ENCODE measurements around the gene LAMTOR4.
"Not testable (repeated sequence)": the region's sequence is repeated elsewhere in the genome, so short reads cannot be mapped to it uniquely, and the experiment has no call there.

LAMTOR4 gene

GRCh38 chr7:100171087-100171681 lies 22.5 kb downstream of the LAMTOR4 start:
- no peak for DNase-seq (ENCODE audit: low read depth in 2 of 2)

GRCh38 chr7:100171840-100172239 lies 23.1 kb downstream of the LAMTOR4 start:
- DNase-seq (ENCODE audit: low read depth in 2 of 2): no peak

- DNase-seq (ENCODE audit: low read depth in 2 of 2): no peak
These were observed 25.2 kb downstream of the LAMTOR4 start for GRCh38 chr7:100173806-100174495.

- DNase-seq (ENCODE audit: low read depth in 2 of 2): no peak
These were observed 25.9 kb downstream of the LAMTOR4 start for GRCh38 chr7:100174582-100174981.

- DNase-seq (ENCODE audit: low read depth in 2 of 2): no peak
These were observed 26.7 kb downstream of the LAMTOR4 start for GRCh38 chr7:100175296-100175935.

GRCh38 chr7:100176096-100177044 lies 27.7 kb downstream of the LAMTOR4 start:
- no peak for DNase-seq (ENCODE audit: low read depth in 2 of 2)

- DNase-seq (ENCODE audit: low read depth in 2 of 2): peak; percentile 96 to 98
These were observed 28.6 kb downstream of the LAMTOR4 start, which contains the start of the genes GPC2 and STAG3 for GRCh38 chr7:100177045-100178001. TSS of gene GPC2 (minus strand) at chr7:100177381. CDS start at chr7:100177199, 182 bp downstream. TSS of gene STAG3 (plus strand) at chr7:100177918. CDS start at chr7:100180557, 2,639 bp downstream.

GRCh38 chr7:100180084-100180483 lies 31.4 kb downstream of the LAMTOR4 start:
- not testable (repeated sequence) for DNase-seq (ENCODE audit: low read depth in 2 of 2)

- not testable (repeated sequence) for DNase-seq (ENCODE audit: low read depth in 2 of 2)
These were observed 33.9 kb downstream of the LAMTOR4 start for GRCh38 chr7:100182616-100183015.

- DNase-seq (ENCODE audit: low read depth in 2 of 2): not testable (repeated sequence)
These were observed 34.4 kb downstream of the LAMTOR4 start for GRCh38 chr7:100183090-100183489.

GRCh38 chr7:100185726-100186125 lies 37.0 kb downstream of the LAMTOR4 start:
- DNase-seq (ENCODE audit: low read depth in 2 of 2): no peak

- no peak for DNase-seq (ENCODE audit: low read depth in 2 of 2)
These were observed 40.3 kb downstream of the LAMTOR4 start for GRCh38 chr7:100189061-100189460.

GRCh38 chr7:100190048-100190711 lies 41.5 kb downstream of the LAMTOR4 start:
- no peak for DNase-seq (ENCODE audit: low read depth in 2 of 2)

- DNase-seq (ENCODE audit: low read depth in 2 of 2): no peak
These were observed 43.1 kb downstream of the LAMTOR4 start for GRCh38 chr7:100191775-100192174.

- not testable (repeated sequence) for DNase-seq (ENCODE audit: low read depth in 2 of 2)
These were observed 43.7 kb downstream of the LAMTOR4 start for GRCh38 chr7:100192281-100192862.

- no peak for DNase-seq (ENCODE audit: low read depth in 2 of 2)
These were observed 44.3 kb downstream of the LAMTOR4 start for GRCh38 chr7:100192969-100193368.

GRCh38 chr7:100195222-100195621 lies 46.5 kb downstream of the LAMTOR4 start:
- DNase-seq (ENCODE audit: low read depth in 2 of 2): no peak

GRCh38 chr7:100195901-100196322 lies 47.2 kb downstream of the LAMTOR4 start:
- DNase-seq (ENCODE audit: low read depth in 2 of 2): not testable (repeated sequence)

- DNase-seq (ENCODE audit: low read depth in 2 of 2): no peak
These were observed 49.5 kb downstream of the LAMTOR4 start for GRCh38 chr7:100198266-100198665.

All from stimulated activated CD4-positive, alpha-beta T cell treated with anti-CD3 and anti-CD28 coated beads, Interleukin-1b, Interleukin-23, amount 100 ng/mL, for 1 hour (primary cell).